NB4 (cell line): ENCODE results near the gene DERA.

Experiments used
- DNase-seq: peaks from one replicate; pipeline ENCODE4 v3.0.0; 2010; ENCODE audit warnings: low read depth
- H3K4me3 ChIP-seq: one replicate; pipeline ENCODE4 v1.5.1; 2011; ENCODE audit warnings: mild to moderate bottlenecking, low read depth, low read length, moderate library complexity
- CTCF ChIP-seq: IDR thresholded peaks from one replicate; pipeline ENCODE4 v1.5.1; 2012; ENCODE audit warnings: low read depth, low read length
- MAX ChIP-seq: IDR thresholded peaks from 2 replicates; pipeline ENCODE4 v1.6.1; 2011; ENCODE audit warnings: low read depth, low read length
- MYC ChIP-seq: IDR thresholded peaks from 2 replicates; pipeline ENCODE4 v1.6.1; 2011; ENCODE audit warnings: low read depth, low read length
- POLR2A ChIP-seq: IDR thresholded peaks from 2 replicates; pipeline ENCODE4 v1.6.1; 2011; ENCODE audit warnings: mild to moderate bottlenecking; ENCODE audit not compliant: insufficient read length; ENCODE audit errors: extremely low read depth

Gene DERA

GRCh38 chr12:15886372-15887042 is 24.6 kb upstream of the DERA start:
- peak overlapping the region; percentile 27 for H3K4me3 ChIP-seq
- TF ChIP-seq CTCF = no peak
- no peak for TF ChIP-seq MAX
- TF ChIP-seq MYC = no peak
- TF ChIP-seq POLR2A = no peak
- no peak for DNase-seq

GRCh38 chr12:15887043-15887817 is 23.9 kb upstream of the DERA start:
- TF ChIP-seq MAX (no peak), POLR2A (no peak), CTCF (no peak), MYC (no peak)
- no peak for DNase-seq
- H3K4me3 ChIP-seq = peak overlapping the region; percentile 14

DNA sequence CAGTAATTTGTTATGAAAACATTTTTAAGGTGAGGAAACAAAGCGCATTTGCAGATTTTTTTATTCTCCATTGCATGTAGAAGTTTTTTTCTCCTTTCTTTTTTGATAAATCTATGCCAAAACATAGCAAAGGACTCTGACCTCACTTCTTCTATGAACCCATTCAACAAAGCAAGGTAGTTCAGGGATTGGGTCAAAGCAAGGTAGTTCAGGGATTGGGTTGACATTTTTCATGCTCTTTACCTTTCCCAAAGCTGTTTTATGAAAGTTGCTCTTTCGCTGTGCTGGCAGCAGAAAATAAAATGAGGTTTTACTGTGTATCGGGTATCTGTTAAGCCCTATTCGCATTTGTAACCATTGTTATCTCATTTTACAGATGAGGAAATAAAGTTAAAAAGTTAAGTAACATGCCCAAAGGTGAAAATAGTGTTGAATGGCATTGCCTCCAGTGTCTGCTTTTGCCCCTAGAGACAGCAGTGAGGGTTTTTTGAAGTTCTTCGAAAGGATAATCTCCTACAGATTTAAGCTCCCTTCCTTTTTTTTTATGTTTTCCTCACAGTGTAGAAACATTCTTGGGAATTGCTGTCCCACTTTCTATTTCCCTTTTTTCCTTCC is 18.4 kb upstream of the DERA start:
- no peak for DNase-seq
- no peak overlapping the region for H3K4me3 ChIP-seq
- TF ChIP-seq POLR2A (no peak), MYC (no peak), CTCF (no peak), MAX (no peak)

GRCh38 chr12:15893260-15893659 is 17.9 kb upstream of the DERA start:
- no peak overlapping the region for H3K4me3 ChIP-seq
- no peak for DNase-seq
- TF ChIP-seq MAX = no peak
- no peak for TF ChIP-seq MYC
- no peak for TF ChIP-seq POLR2A
- TF ChIP-seq CTCF = no peak

DNA sequence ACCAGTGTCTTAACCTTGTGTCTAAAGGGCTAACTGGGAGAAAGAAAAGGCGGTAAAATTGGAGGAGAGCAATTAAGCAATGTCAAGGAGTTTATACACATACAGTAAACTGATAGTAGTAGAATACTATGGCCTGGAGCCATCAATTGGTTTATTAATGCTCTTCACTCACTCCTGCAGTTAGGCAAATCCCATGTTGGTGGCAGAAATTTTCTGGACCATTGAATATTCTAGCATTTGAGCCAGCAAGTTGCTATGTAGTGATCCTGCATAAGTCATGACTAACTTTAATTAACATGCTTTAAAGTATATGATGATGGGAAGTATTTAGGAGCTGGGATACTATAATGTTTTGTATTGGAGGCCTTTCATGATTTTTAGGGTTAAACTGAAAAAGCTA is 14.3 kb upstream of the DERA start:
- DNase-seq = no peak
- TF ChIP-seq MAX = no peak
- TF ChIP-seq POLR2A = no peak
- TF ChIP-seq MYC = no peak
- no peak for TF ChIP-seq CTCF

More for the DNA sequence above, 14.3 kb upstream of the DERA start:
- H3K4me3 ChIP-seq = no peak overlapping the region
